Measurements from ENCODE around the gene ETFA.

ETFA gene

DNA sequence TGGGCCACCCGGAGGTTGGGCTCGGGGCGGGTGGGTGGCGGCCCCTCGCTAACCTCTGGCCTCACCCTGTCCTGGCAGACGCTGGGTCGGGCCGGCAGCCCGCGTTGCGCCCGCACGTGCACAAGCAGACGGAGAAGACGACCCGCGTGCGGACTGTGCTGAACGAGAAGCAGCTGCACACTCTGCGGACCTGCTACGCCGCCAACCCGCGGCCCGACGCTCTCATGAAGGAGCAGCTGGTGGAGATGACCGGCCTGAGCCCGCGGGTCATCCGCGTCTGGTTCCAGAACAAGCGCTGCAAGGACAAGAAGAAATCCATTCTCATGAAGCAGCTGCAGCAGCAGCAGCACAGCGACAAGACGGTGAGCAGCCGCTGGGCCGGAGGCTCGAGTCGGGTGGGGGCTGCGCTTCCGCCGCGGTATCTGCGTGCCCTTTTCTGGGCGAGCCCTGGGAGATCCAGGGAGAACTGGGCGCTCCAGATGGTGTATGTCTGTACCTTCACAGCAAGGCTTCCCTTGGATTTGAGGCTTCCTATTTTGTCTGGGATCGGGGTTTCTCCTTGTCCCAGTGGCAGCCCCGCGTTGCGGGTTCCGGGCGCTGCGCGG, 29.0 kb upstream of the ETFA start:
- peak; percentile 25 for DNase-seq

- DNase-seq = no peak
Measured at GRCh38 chr15:76339305-76340197, 28.3 kb upstream of the ETFA start.

GRCh38 chr15:76338486-76339304, 27.4 kb upstream of the ETFA start:
- no peak for DNase-seq

GRCh38 chr15:76337696-76338485, 26.6 kb upstream of the ETFA start:
- no peak for DNase-seq

GRCh38 chr15:76337059-76337695, 25.9 kb upstream of the ETFA start:
- DNase-seq = no peak

GRCh38 chr15:76336254-76337058, 25.2 kb upstream of the ETFA start, which contains the start of gene ISL2:
ISL2 (plus strand) TSS chr15:76336773; CDS start chr15:76336884, 111 bp downstream.
- no peak for DNase-seq

DNA sequence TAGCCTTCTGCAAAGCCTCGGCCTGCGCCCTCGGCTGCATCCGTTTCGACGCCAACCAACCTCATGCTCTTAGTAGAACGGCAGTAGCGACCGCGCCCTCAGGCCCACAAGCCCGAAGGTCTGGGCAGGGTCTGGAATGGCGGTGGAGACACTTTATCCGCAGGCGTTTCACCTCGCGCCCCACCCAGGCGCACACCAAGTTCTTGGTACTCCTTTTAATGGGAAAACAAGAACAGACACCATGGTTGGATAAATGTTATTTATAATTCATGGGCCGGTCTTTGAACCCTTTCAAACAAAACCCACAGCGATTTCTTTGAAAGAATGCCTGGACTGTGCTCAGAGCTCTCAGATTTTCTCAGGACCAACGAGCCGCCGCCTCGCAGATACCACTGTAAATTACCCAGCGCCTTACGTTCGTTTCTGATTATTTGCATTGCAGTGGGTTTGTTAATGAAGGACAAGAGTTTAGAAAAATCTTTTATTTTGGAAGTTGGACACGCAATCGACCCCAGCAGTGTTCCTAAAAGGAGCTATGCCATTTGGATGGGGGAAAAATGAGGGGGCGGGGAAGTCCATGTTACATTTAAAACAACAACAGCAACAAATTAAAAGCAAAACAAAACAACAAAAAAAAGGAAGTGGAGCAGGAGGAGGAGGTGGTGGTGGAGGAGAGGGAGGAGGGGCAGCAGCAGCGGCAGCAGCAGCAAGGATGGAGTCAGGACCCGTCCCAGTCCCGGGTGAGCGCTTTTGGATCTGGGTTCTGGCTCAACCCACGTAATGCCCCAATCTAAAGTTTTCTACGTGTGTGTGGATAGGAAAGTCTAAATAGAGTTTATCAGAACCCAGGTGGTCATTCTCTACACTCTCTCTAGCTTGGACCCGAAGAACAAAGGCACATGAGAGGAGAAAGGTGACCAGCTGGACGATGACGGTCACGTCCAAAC, 24.3 kb upstream of the ETFA start:
- no peak for DNase-seq

DNA sequence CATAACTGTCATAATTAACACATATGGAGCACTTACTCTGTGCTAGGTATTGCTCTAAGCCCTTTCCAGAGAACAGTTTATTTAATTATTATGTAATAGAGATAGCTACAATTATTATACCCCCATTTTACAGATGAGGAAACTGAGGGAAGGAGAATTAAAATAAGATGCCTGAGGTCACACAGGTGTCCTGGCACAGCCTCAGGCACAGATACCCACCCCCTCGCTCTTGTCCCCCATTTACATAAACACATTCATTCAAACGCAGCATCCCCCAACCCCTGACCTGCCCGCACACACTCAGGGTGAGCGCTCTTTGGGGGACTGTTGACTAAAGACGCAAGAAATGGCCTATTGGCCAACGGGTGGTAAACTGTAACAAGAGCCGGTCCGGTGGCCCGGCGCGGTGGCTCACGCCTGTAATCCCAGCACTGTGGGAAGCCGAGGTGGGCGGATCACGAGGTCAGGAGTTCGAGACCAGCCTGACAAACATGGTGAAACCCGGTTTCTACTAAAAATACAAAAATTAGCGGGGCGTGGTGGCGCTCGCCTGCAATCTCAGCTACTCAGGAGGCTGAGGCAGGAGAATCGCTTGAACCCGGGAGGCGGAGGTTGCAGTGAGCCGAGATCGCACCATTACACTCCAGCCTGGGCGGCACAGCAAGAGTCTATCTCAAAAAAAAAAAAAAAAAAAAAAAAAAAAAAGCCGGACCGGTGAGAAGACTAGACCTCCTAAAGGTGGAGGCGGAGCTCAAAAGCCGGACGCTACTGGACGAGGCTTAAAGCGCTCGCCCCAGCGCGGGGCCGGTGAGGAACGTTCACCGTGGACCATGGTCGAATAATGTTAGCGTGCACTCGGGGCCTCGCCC, 23.4 kb upstream of the ETFA start:
- no peak for DNase-seq

- DNase-seq = no peak
Measured at GRCh38 chr15:76333720-76334437, 22.6 kb upstream of the ETFA start.

- DNase-seq = no peak
Measured at GRCh38 chr15:76333309-76333708, 22.0 kb upstream of the ETFA start.

- DNase-seq = no peak
Measured at GRCh38 chr15:76332796-76333195, 21.5 kb upstream of the ETFA start.

- DNase-seq = peak; percentile 4
Measured at GRCh38 chr15:76330080-76330680, 18.9 kb upstream of the ETFA start.

GRCh38 chr15:76328958-76329357, 17.7 kb upstream of the ETFA start:
- no peak for DNase-seq

- DNase-seq = no peak
Measured at GRCh38 chr15:76328106-76328696, 16.9 kb upstream of the ETFA start.

- no peak for DNase-seq
Measured at GRCh38 chr15:76327191-76328105, 16.2 kb upstream of the ETFA start.

DNA sequence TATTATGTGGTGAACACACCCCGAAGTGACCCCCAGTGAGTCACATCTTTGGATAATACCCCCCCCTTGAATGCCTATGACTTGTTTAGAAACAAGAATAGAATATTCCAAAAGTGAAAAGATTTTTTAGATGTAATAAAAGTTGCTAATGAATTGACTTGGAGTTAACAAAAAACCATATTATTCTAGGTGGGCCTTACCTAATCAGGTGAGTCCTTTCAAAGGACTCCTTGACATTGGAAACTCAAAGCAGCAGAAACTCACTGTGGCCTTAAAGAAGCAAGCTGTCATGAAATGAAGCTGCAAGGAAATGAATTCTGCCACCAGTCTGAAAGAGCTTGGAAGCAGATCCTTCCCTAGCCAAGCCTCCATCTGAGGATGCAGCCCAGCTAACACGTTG, 14.4 kb upstream of the ETFA start:
- no peak for DNase-seq
